Ishikawa (cell line): ENCODE results near the gene RUSC1.

ENCODE experiments used
- CEBPB ChIP-seq: IDR thresholded peaks from 2 replicates; pipeline ENCODE4 v1.6.1; 2012
- CREB1 ChIP-seq: IDR thresholded peaks from 2 replicates; pipeline ENCODE4 v1.6.1; 2012; ENCODE audit warnings: low read depth
- EGR1 ChIP-seq: IDR thresholded peaks from 2 replicates; pipeline ENCODE4 v1.6.1; 2012
- EP300 ChIP-seq: IDR thresholded peaks from 2 replicates; pipeline ENCODE4 v1.6.1; 2012; ENCODE audit warnings: borderline replicate concordance
- FOXM1 ChIP-seq: IDR thresholded peaks from 2 replicates; pipeline ENCODE4 v1.6.1; 2012; ENCODE audit warnings: low read depth, borderline replicate concordance
- NFIC ChIP-seq: IDR thresholded peaks from 2 replicates; pipeline ENCODE4 v1.6.1; 2012
- RAD21 ChIP-seq: IDR thresholded peaks from 2 replicates; pipeline ENCODE4 v1.6.1; 2012; ENCODE audit warnings: low read depth
- TAF1 ChIP-seq: IDR thresholded peaks from 2 replicates; pipeline ENCODE4 v1.6.1; 2012; ENCODE audit warnings: low read depth, mild to moderate bottlenecking
- TCF12 ChIP-seq: IDR thresholded peaks from 2 replicates; pipeline ENCODE4 v1.6.1; 2012; ENCODE audit warnings: low read depth
- TEAD4 ChIP-seq: IDR thresholded peaks from 2 replicates; pipeline ENCODE4 v1.6.1; 2012
- YY1 ChIP-seq: IDR thresholded peaks from 2 replicates; pipeline ENCODE4 v1.6.1; 2012; ENCODE audit warnings: low read depth
- TF ChIP-seq, protein P1 (sequence below): IDR thresholded peaks from 2 replicates; pipeline ENCODE4 v1.6.1; 2012
- TF ChIP-seq, protein P2 (sequence below): IDR thresholded peaks from 2 replicates; pipeline ENCODE4 v1.6.1; 2012
- TF ChIP-seq, protein P3 (sequence below): IDR thresholded peaks from 2 replicates; pipeline ENCODE4 v1.6.1; 2012; ENCODE audit warnings: low read depth, mild to moderate bottlenecking

Gene RUSC1

DNA sequence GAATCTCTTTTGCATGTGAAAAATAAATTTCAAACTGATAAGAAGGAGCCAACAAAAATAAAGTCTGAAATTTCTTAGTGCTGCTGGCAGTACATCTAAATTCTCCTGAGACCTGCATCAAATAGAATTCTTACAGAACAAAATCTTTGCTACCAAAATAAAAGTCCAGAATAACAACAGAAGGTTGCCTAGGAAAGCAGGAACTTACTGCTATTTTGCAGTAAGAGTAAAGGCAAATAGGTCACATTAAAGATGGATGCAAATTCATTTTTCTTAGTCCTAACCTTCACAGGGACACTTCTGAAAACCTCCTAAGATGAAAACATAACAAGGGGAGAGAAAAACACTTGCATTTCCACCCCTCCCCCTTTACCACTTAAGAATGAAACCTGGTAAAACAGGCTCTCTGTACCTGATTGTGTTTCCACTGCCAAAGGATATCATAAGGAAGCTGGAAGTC, 59.0 kb downstream of the RUSC1 start:
- TF ChIP-seq TCF12 (no peak), NFIC (no peak), CEBPB (no peak), TAF1 (no peak), TEAD4 (no peak), EP300 (no peak), EGR1 (no peak), FOXM1 (no peak), YY1 (no peak), CREB1 (no peak), RAD21 (no peak)
- TF ChIP-seq, protein P1, sequence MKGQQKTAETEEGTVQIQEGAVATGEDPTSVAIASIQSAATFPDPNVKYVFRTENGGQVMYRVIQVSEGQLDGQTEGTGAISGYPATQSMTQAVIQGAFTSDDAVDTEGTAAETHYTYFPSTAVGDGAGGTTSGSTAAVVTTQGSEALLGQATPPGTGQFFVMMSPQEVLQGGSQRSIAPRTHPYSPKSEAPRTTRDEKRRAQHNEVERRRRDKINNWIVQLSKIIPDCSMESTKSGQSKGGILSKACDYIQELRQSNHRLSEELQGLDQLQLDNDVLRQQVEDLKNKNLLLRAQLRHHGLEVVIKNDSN: no peak
- TF ChIP-seq, protein P2, sequence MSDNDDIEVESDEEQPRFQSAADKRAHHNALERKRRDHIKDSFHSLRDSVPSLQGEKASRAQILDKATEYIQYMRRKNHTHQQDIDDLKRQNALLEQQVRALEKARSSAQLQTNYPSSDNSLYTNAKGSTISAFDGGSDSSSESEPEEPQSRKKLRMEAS: no peak
- TF ChIP-seq, protein P3, sequence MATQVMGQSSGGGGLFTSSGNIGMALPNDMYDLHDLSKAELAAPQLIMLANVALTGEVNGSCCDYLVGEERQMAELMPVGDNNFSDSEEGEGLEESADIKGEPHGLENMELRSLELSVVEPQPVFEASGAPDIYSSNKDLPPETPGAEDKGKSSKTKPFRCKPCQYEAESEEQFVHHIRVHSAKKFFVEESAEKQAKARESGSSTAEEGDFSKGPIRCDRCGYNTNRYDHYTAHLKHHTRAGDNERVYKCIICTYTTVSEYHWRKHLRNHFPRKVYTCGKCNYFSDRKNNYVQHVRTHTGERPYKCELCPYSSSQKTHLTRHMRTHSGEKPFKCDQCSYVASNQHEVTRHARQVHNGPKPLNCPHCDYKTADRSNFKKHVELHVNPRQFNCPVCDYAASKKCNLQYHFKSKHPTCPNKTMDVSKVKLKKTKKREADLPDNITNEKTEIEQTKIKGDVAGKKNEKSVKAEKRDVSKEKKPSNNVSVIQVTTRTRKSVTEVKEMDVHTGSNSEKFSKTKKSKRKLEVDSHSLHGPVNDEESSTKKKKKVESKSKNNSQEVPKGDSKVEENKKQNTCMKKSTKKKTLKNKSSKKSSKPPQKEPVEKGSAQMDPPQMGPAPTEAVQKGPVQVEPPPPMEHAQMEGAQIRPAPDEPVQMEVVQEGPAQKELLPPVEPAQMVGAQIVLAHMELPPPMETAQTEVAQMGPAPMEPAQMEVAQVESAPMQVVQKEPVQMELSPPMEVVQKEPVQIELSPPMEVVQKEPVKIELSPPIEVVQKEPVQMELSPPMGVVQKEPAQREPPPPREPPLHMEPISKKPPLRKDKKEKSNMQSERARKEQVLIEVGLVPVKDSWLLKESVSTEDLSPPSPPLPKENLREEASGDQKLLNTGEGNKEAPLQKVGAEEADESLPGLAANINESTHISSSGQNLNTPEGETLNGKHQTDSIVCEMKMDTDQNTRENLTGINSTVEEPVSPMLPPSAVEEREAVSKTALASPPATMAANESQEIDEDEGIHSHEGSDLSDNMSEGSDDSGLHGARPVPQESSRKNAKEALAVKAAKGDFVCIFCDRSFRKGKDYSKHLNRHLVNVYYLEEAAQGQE: no peak
